ENCODE data around the gene ACOXL. TPM values are rescaled to one million over a fixed set of nuclear protein-coding genes. Genes with fewer than 3 reads are reported as not detected.

The ACOXL gene
- total and polyA plus RNA-seq, 2 of the 8 experiments (the other 6 are each of a cell fraction or from before 2014, with no cell fraction given): 11.4 to 20.6 TPM

DNA sequence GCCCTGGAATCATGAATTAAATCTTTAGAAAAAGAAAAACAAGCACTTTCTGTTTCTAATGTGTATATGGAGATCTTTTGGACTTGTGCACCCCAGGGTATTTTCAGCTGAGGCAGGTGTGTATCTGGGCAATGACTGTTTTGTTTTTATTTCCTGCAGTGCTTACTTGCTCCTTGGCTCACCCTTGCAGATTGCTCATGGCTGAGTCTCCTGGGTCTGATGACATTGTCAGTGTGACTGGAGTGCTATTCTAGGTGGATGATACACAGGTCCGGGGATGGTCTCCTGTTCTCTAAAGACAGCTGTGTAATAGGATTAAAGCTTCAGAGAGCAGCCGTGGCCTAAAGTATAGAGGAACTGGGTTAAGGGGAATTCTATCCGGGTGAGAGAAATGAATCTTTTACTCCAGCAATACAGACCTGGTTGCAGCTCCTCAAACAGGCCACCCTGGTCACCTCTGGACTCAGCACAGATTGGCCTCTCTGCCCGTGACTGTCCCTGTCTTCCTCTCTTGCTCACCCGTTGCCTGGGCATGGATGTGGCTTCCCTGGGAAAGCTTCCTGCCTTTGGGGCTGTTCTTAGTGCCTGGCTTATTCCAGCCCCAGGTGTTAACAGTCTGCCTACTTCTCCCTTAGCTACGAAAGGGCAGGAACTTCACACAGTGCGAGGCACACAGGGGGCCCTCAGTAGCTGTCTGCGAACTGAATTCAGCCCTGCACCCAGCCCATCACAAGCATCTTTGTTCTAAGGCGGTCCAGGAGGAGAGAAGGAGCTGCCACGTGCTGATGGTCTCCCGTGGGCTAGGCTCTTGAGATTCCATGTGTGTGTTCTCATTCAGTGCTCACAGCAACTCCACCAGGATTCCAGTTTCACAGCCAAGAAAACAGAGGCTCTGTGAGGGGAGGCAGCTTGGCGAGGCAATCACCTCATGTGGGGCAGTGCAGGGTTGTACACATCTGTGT lies 84.3 kb downstream of the ACOXL start:
- H3K27me3 ChIP-seq (replicated peaks in 1 of 4; ENCODE audit: control insufficient read depth in 3 of 4, extremely low read depth in 1 of 4, insufficient read depth in 3 of 4, low read length in 3 of 4): no peaks in the 10 kb centered on the region
- no peak overlapping the region for H3K14ac ChIP-seq (ENCODE audit: insufficient read length)
- H2BK15ac ChIP-seq (ENCODE audit: low read length): no peak overlapping the region
- H2AFZ ChIP-seq (ENCODE audit: low read length): no peak overlapping the region
- no peak overlapping the region for H4K91ac ChIP-seq (replicated peaks; ENCODE audit: insufficient read length, low read length)
- ChIA-PET POLR2A (ENCODE audit: partially characterized antibody) (interaction anchor here (0.9 to 1.0 kb wide), 2 partner anchors 21 to 23 kb away, joined by 3 read pairs; no protein-coding TSS in a partner anchor), CTCF (ENCODE audit: partially characterized antibody) (interaction anchor here (0.7 to 1.8 kb wide), 10 partner anchors 11 to 147 kb away, joined by 3 to 8 read pairs (median 3); no protein-coding TSS in a partner anchor)
- no peak overlapping the region for H2AK5ac ChIP-seq (ENCODE audit: low read depth, low read length)
- H2BK120ac ChIP-seq (replicated peaks; ENCODE audit: low read depth, low read length): no peak overlapping the region
- no peak overlapping the region for H2BK5ac ChIP-seq (ENCODE audit: low read depth, low read length)
- no peak overlapping the region for H3K4me2 ChIP-seq (ENCODE audit: insufficient read depth in 1 of 2, low read depth in 2 of 2, low read length in 2 of 2)
- no peak overlapping the region; the same call in 1 of the 2 replicates for H4K8ac ChIP-seq (ENCODE audit: extremely low read depth, insufficient read depth, low read length)
- WGBS, 2 experiments (ENCODE audit: extremely low coverage in 1 of 2, insufficient coverage in 1 of 2, insufficient read length in 1 of 2, insufficient replicate concordance in 2 of 2, low coverage in 1 of 2, low lambda C conversion rate in 2 of 2, missing lambda C conversion rate in 1 of 2): 84% methylated on average over 12 of the region's 12 CpGs; no CpG with 5 or more reads in 1 of the 2 experiments
- no peaks in the 10 kb centered on the region for H4K20me1 ChIP-seq (replicated peaks in 1 of 2; ENCODE audit: control insufficient read depth in 1 of 2, insufficient read depth in 2 of 2, low read length in 2 of 2)
- H3K79me2 ChIP-seq (ENCODE audit: control insufficient read depth in 1 of 2, insufficient read depth in 2 of 2, low read length in 2 of 2): no peaks in the 10 kb centered on the region
- H3K36me3 ChIP-seq (ENCODE audit: control insufficient read depth in 2 of 4, insufficient read depth in 4 of 4, low read length in 3 of 4): peaks cover 7 to 22% (median 12%) of the 10 kb centered on the region in 4 experiments; a peak in 6 of 8 replicates
- H3K56ac ChIP-seq (replicated peaks; ENCODE audit: insufficient read length, low read depth, low read length): no peak overlapping the region
- FAIRE-seq: no peak
- no peak overlapping the region for H4K5ac ChIP-seq (ENCODE audit: insufficient read length, low read depth, low read length)
- no peak overlapping the region for H3K9ac ChIP-seq (replicated peaks in 1 of 4; ENCODE audit: extremely low read depth in 1 of 4, low read depth in 3 of 4, low read length in 3 of 4)
- no peak overlapping the region for H2BK12ac ChIP-seq (ENCODE audit: low read depth, low read length)
- no peak overlapping the region for H3K4ac ChIP-seq (replicated peaks; ENCODE audit: insufficient read length, low read depth, low read length)
- no peak overlapping the region for H3K27ac ChIP-seq (ENCODE audit: low read depth, low read length)
- no peak for DNase-seq (ENCODE audit: low read depth in 1 of 2, low spot score in 2 of 2)
- H2BK20ac ChIP-seq (ENCODE audit: low read length): no peak overlapping the region
- H3K18ac ChIP-seq (ENCODE audit: extremely low read depth, low read length): no peak overlapping the region
- H3K23ac ChIP-seq (ENCODE audit: insufficient read length): no peak overlapping the region
- no peaks in the 10 kb centered on the region for H3K4me1 ChIP-seq (replicated peaks in 1 of 4; ENCODE audit: control insufficient read depth in 3 of 4, insufficient read depth in 4 of 4, low read length in 3 of 4)
- H3K9me3 ChIP-seq (ENCODE audit: insufficient read depth in 2 of 2, low read depth in 1 of 2, low read length in 1 of 2): no peaks in the 10 kb centered on the region
- H3K23me2 ChIP-seq (ENCODE audit: low read depth, low read length): peaks cover 4% of the 10 kb centered on the region; the same call in 1 of the 2 replicates
- no peaks in the 10 kb centered on the region for H3K79me1 ChIP-seq (ENCODE audit: low read depth, low read length)
- no peak overlapping the region for H3K4me3 ChIP-seq (ENCODE audit: extremely low read depth in 1 of 4, insufficient read depth in 2 of 4, low read depth in 3 of 4, low read length in 4 of 4)
- TF ChIP-seq, protein P1, sequence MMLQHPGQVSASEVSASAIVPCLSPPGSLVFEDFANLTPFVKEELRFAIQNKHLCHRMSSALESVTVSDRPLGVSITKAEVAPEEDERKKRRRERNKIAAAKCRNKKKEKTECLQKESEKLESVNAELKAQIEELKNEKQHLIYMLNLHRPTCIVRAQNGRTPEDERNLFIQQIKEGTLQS (IDR thresholded peaks at IDR 0.05; ENCODE audit: insufficient read depth, low read depth, low read length): no peak
- no peak for TF ChIP-seq SIRT6 (IDR thresholded peaks at IDR 0.05; ENCODE audit: low read length)
- no peak for TF ChIP-seq NRF1 (IDR thresholded peaks at IDR 0.05; ENCODE audit: low read depth, low read length)
- TF ChIP-seq GABPA (IDR thresholded peaks at IDR 0.05; ENCODE audit: borderline replicate concordance, insufficient read depth, low read length): no peak
- no peak for TF ChIP-seq RFX5 (IDR thresholded peaks at IDR 0.05; ENCODE audit: borderline replicate concordance, low read depth, low read length)
- TF ChIP-seq SUZ12 (IDR thresholded peaks at IDR 0.05; ENCODE audit: low read length): no peak
- TF ChIP-seq YY1 (IDR thresholded peaks at IDR 0.05; ENCODE audit: low read depth, low read length): no peak
- no peak for TF ChIP-seq RNF2 (IDR thresholded peaks at IDR 0.05; ENCODE audit: borderline replicate concordance, low read depth, low read length, missing control alignments, poor library complexity, severe bottlenecking)
- TF ChIP-seq BACH1 (IDR thresholded peaks at IDR 0.05; ENCODE audit: low read length): no peak
- TF ChIP-seq EZH2 (IDR thresholded peaks at IDR 0.05; ENCODE audit: low read depth, low read length, severe bottlenecking): no peak
